Stimulated activated CD8-positive, alpha-beta memory T cell treated with anti-CD3 and anti-CD28 coated beads, Interleukin-15, amount 100 ng/mL, for 24 hours (primary cell): ENCODE measurements around the gene C8A.

ENCODE experiments used
- DNase-seq: peaks from one replicate; pipeline ENCODE4 v3.0.0-alpha.2; 2020; ENCODE audit warnings: low read depth

Gene C8A

DNA sequence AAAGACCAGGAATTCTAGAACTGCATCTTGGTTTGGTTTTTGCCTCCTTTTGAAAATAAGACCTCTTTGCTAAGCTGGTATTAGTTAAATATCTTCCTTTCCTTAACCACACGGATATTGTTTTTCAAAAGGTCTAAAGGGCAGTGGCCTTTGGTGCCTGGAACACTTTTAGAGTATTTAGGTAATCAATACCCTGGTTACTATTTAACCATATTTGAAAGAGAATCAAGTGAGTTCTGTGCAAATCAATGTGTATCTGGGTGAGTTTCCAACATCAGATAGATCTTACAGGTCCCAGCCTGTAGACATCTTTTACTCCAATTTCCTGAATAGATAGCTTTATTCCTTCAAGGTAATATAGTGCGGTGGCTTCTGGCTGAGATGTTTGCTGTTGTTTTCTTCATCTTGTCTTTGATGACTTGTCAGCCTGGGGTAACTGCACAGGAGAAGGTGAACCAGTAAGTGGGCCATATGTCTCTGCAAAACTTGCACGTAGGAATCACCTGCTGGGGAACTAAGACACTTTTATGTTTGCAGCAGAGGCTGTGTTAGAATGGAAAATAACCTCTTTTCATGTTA lies at the start of gene C8A:
Gene C8A, plus strand, starts transcription at position 277 of the 579 bp plus-strand sequence. Its CDS starts 105 bp downstream, at position 382.
- DNase-seq, result no peak

DNA sequence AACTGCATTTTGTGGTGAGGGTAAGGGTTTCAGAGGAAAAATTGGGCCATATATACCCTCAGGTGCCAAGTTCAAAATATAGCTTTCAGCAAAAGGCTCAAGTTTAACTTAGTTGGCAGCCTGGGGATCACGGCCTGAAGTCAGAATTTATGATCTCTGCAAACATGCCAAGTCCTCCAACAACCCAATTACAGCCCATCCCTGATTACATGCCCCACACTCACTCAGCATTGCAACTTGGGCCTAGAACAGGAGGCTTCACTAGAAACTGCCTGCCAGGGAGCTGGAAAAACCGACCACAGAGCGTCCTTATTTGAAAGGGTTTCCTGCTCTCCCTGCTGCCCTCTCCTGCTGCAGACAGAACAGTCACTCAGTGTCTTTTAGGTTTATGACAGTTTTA lies 47.8 kb upstream of the C8A start:
- no peak for DNase-seq

DNA sequence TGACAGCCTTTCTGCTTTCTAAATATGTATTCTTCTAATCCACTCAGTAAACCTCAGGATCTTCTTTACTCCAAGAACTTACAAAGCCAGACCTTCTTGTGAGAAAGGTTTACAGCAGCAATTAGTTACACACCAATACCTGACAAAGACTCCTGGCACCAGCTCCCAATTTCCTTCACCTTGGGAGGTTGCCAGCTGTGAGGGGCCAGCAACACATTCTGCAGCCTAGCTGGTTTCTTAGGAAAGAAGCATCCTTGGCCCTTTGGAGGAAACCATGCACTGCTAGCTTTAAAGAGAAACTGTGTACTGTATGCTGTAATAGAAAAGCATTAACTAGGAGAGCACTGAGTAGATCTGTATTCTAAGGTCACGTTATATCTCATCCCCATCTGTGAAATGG lies 46.2 kb upstream of the C8A start:
- no peak for DNase-seq

DNA sequence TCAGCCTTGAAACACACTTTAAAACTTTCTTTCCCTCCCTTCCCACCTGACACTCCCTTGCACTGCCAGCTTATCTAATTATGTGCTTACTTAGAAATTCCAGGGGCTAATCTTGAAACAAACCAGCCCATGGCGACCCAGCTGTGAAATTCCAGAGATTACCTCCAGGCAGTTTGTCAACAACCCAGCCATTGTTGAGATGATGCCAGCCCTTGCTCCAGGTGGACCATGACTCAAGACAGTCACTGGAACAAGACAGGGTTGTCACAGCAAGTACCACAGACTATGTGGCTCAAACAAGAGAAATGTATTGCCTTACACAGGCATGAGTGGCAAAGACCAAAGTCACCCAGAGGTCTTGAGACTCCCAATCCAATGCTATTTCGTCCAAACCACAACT lies 43.3 kb upstream of the C8A start:
- no peak for DNase-seq

DNA sequence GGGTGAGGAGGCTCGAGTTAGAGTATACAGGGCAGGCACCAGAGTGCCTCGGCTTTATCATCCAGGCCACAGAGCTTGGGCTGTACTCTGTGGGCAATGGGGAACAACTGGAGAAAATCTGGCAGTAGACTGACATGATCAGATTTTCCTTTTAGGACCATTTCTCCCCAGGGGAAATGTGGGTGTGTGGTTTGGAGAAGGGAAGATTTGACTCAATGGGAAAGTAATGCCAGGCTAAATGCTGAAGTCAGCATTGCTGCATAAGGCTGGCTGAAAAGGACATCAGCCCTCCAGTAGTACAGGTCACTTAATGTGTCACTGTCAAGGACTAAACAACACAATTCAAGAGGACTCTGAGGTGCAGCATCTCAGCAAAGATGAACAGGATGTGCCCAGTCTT lies 40.4 kb upstream of the C8A start:
- DNase-seq, result no peak

DNA sequence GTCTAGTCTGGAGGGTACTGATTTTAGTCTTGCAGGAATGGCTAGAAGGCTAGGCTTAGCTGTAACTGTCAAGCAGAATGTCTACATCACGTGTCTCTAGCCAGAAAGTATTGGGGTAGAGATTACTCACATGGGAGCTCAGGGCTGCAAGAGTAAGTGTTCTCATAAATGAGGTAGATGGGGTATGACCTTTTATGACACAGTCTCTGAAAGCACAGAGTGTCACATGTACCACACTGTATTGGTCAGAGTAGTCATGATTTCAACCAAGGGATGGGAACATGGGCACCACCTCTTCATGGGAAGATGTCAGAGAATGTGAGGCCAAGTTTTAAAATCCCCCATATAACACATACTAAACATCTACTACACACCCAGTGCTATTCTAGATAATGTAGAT lies 38.3 kb upstream of the C8A start:
- no peak for DNase-seq

DNA sequence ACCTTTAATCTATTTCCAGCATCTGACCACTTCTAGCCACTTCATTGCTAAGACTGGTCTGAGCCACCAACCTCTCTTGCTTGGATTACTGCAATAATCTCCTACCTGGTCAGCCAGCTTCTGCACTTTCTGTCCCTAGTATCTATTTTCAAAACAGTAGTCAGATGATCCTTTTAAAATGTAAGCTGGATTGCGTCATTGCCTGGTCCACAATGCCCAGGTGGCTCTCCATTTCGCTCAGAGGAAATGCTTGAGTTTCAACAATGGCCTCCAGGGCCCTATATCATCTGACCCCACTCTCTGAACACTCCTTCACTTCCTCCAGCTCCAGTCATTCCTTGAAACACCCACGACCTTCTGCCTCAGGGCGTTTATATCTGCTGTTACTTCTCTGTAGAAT lies 37.7 kb upstream of the C8A start:
- DNase-seq, result no peak

DNA sequence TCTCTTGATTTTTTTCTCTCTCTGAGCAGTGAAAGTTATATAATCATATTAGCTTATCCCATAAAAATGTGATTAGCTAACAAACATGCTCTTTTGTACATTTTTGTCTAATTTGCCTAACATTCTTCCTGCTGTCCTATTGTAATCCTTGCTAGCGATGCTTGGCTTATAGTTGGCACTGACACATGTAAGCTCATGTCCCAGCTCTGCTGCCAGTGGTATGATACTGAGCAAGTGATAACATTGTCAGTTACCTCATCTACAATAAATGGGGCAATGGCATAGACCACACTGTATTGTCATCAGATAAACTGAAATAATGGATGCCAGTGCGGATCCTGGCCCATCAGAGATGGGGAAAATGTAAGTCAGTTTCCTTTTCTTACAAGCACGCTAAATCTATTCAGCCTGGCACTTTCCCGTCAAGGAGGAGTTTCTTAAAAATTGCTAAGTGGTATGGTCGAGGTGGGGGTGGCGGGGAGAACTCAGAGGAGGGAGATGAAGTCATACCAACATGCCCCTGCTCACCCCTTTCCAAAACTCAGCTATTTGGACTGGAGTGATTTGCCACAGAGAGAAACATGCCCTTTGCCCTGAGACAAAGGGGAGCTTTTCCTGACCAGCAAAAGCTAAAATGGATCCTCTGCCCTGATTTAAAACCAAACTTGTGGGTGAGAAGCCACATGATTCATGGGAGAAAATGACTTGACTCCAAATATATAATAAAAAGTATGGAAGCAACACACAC lies 36.7 kb upstream of the C8A start:
- no peak for DNase-seq

DNA sequence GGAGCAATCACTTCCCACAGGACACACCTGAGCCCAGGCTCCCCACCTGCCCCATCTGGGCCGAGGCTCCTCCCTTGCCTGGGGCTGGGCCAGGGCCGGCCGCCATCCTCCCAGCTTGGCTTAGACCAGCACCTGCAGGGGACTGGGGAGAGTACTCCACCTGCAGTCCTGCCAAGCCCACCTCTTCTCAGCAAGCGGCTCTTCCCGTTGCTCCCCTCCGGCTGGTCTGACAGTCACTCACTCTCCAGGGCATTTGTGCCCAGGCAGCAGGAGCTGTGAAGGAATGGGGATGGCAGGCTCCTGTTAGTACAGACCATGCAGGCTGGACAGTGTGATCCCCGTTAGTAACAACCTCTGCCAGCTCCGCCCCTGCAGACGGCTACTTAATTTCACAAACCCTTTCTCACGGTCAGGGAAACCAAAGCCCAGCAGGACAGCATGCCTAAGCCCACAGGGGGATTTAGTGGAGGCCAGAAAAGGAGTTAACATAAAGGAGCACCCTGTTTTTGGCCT lies 35.2 kb upstream of the C8A start, which contains the start of gene FYB2:
Gene FYB2, minus strand, starts transcription at position 18 of the 513 bp plus-strand sequence. CDS start 114 bp downstream, outside the sequence.
- no peak for DNase-seq

DNA sequence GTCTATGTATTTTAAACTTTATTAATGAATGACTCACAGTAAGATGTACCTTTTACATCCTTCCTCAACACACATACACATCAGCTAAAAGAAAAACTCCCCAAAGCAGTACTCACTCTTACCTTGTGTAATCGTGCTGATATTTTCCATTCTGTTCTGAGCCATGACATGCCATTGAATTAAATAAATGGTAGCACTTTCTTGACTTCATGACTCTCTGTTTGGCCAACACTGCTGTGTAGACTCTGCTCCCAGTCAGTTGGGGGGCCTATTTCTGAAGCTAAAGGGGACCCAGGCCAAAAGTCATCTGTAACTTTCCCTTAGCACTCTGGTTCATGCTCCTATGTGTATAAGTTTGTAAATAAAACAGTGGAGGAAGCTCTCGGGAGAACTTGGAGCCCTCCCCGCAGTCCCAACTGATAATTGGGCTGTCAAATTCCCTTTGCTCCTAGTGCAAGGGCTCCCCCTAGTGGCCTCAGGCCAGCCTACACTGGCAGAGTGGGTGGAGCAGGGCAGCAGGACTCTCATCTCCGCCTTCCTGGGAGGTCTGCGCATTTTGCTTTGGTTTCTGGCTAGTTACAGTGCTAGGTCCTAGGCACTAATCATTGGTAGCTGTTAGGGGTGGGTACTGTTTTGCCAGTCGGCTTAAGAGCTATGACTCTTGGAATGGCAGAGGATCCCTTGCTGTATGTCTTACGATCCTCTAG lies 33.7 kb upstream of the C8A start:
- DNase-seq, result peak; percentile 42

DNA sequence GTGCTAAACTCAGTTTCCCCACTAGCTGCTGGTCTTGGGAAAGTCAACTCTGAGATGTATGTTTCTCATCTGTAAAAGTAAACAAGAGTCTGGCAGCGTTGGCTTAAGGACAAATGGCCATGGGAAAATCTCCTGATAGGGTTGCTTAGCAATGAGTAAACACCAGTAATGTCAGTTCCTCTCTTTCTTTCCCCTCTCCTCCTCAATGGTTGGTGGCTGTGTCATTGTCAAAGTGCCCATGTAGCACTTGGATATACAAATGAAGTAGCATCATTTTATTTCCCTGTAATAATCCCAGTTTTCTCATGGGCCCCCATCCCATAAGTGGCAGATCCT lies 33.2 kb upstream of the C8A start:
- no peak for DNase-seq

DNA sequence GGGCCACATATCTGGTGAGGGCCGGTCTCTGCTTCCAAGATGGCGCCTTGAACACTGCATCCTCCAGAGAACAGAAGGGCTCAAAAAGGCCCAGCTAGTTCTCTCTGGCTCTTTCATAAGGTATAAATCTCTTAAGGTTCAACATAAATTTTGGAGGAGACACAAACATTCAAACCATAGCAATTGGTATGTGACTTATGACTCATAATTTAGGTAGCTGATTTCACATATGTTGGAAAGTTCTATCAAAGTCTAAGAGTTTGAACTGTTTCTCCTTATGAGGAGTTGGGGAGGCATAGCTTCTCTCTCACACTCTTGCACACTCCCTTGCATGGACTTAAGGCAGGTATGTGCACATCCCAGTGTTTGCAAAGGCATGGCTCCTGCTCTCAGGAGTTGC lies 30.3 kb upstream of the C8A start:
- DNase-seq, result no peak

DNA sequence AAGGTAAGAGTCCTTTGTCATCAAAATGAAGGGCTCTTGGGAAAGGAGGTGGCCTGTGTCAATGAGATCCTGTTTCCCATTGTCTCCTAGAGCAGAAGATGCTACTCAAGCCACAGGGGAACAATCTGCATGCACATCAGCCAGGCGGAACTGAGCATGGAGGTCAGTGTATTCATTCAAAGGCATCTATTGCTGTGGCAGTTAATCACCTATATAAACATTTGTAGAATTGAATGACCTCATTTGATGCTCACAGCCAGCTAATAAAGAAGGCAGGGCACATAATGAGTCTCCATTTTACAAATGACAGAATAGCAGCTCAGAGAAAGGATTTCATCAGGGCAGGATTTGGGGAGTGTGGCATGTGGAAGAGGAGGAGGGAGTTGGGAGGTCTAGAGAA lies 29.7 kb upstream of the C8A start:
- no peak for DNase-seq

DNA sequence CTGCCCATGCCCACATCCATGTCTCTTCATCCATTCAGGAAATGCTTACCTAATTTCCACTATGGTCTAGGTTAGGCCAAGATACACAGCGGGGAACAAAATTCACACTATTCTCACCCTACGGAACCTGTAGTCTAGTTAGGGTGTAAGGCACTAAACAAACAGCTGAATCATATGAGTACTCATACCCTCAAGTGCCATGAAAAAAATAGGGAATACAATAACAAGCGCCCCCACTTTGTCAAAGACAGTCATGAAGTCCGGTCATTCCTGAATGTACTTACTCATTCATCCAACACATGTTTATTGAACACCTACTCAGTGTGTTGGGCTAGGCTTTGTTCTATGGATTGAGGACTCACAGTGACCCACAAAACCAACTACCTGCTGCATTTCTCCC lies 29.2 kb upstream of the C8A start:
- no peak for DNase-seq

DNA sequence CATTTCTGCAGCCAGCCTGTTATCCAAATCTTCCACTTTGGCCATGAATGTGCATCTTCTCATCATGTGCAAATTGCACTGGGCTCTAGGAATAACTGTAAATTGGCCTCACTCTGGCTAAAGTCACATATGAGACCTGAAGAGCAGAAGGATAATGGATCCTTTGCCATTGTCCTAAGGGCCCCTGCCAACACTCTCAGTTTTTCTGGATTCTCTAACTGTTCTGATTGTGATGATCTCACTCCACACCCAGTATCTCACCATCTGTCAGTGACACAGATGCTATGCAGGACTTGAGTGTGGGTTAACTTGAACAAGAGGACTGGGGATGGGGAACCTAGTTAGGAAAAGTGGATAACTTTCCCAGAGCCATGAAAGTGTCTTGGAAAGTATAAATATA lies 26.9 kb upstream of the C8A start:
- no peak for DNase-seq

DNA sequence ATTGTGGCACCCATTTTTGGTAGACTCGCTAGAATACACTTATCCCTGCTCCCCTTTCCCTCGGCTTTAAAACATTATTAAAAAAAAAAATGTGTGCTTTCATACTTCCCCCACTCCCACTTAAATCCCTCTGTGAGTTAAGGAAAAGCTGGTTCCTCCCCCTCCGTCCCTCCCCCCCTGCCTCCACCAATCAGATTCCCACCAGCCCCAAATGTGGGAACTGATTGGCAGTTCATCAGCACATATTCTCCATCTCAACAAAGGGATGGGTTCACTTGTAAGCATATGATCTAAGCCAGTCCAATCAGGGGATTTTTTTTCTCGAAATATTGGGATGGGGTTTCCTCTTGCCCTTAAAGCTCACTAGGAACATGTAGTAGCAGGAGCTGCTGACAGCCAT lies 24.5 kb upstream of the C8A start:
- DNase-seq, result no peak

DNA sequence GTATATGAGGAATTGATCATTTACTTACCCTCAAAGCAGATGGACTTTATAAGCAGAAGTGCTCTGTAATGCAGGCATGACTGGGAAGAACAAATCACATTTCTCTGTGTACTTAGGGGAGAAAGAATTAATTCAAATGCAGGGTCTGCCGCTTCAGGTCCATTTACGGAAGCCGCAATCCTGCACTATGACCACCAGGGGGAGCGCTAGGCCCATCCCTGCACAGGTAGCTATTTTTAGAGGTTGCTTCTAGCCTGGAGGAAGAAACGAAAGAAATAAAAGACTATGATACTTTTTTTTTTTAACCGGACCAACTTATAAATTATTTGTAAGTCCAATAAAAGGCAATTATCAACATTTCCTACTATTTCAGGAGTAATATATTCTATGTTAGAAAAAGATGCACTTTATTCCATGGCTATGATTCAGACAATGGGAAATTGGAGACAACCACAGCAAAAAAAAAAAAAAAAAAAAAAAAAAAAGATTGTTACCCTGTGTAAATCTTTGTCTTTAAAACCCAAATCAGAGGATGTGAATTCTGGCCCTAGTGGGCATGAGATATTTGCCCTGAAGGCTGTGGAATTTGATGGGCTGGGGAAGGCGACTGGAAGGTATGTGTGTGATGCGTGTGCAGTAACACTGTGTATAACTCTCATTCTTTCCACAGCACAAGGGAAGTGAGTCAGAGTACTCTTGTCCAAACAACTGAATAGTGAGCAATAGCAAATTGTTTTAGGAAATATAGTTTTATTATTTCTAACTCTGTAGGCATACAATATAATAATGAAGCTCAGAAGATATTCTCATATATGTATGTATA lies 22.5 kb upstream of the C8A start:
- DNase-seq, result peak; percentile 33

DNA sequence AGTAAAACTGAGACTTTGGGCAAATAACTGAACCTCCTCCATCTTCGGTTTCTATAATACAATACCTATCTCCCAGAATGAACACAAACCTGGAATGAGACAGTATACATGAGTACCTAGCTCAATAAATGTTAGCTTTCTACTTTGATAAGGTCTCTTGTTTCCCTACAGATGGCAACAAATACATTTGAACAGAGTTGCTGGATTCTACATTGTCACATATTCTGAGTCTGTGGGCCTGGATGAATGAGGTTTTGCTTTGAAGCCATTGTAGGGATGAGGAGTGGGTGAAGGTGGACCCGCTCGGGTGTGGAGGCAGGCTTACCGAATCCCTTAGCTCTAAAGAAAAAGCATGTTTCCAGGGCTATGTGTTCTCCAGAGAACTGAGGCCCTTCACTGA lies 21.5 kb upstream of the C8A start:
- DNase-seq, result no peak

DNA sequence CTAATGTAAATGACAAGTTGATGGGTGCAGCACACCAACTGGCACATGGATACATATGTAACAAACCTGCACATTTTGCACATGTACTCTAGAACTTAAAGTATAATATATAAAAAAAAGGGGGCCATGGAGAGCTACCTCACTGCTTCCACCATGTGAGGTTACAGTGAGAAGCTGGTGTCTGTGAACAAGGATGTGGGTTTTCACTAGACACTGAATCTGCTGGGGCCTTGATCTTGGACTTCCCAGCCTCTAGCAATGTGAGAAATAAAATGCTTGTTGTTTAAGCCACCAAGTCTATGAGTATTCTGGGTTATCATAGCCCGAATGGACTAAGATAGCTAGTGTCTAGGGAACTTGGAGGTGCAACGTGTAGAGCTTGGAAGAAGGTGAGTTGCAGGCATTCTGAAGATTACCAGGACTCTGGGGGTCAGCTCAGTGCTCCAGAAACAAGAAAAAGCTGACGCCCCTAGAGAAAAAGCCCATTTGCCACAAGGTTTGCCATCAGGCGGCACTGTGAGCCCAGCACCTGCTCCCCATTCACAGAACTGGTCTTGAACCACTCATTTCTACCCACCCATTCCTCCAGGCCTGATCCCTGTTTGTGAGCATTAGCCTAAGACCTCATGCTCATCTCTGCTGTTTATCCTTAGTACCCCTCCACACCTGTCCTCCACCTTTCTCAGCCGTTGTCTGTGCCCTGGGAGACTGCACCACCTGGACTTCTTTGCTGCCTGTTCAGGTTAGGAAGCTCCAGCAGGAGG lies 20.3 kb upstream of the C8A start:
- no peak for DNase-seq

DNA sequence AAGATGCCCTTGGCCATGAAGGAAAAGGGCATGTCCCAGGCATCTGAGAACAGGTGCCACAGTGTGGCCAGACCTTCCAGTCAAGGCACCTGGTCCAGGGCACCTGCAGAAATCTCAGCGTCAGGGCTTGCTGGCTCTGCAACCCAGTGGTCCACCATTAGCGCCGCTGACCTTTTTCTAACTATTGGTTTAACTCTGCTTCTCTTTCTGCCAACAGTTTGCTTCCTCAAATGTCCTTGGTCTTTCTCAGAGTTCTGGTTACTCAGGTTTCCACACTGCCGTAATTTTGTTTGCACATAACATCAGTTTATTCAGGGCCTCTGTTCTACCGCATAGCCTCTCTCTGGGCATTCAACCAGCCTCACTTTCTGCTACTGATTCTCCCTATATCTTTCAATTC lies 18.9 kb upstream of the C8A start:
- no peak for DNase-seq

DNA sequence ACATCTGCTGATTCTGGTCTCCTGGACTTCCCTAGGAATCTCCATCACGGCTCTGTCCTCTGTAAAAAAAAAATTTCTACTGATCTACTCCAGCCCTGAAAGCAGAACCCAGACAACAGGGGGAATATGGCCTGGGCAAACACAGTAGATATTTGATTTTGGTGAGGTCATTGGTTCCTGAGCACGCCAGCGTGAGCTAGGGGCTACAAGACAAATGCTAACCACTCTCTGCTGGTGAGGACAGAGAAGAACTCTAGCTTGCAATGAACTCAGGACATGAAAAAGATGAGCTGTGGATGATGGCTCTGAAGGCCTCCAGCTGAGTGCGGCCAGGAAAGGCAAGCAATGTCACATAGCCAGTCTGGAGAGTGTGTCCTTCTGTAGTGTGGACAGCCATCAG lies 18.2 kb upstream of the C8A start:
- no peak for DNase-seq
